RKO (cell line): Measurements from ENCODE around the gene RNF103.

Experiments used
- DNase-seq: peaks from one replicate; pipeline ENCODE4 v3.0.0-alpha.2; 2016; ENCODE audit warnings: low spot score

The RNF103 gene

GRCh38 chr2:86566158-86566820 lies 57.4 kb downstream of the RNF103 start:
- no peak for DNase-seq

DNA sequence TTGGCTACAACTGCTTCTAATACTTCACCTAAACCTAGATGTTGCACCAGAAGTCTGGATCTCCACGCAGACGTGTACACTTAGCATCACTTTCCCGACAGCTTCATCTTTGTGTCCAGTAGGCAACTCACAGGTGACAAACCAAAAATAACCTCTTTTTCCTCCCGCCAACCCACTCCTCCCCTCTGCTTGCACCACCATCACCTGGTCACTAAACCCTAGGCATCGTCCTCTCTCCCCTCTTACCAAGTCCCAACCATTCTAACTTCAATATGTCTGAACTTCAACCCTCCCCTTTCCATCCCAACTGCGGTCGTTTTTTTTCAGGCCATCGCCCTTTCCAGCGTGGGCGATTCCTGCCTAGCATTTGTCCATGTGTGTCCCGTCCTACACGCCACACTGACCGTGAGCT lies 60.0 kb downstream of the RNF103 start:
- no peak for DNase-seq

DNA sequence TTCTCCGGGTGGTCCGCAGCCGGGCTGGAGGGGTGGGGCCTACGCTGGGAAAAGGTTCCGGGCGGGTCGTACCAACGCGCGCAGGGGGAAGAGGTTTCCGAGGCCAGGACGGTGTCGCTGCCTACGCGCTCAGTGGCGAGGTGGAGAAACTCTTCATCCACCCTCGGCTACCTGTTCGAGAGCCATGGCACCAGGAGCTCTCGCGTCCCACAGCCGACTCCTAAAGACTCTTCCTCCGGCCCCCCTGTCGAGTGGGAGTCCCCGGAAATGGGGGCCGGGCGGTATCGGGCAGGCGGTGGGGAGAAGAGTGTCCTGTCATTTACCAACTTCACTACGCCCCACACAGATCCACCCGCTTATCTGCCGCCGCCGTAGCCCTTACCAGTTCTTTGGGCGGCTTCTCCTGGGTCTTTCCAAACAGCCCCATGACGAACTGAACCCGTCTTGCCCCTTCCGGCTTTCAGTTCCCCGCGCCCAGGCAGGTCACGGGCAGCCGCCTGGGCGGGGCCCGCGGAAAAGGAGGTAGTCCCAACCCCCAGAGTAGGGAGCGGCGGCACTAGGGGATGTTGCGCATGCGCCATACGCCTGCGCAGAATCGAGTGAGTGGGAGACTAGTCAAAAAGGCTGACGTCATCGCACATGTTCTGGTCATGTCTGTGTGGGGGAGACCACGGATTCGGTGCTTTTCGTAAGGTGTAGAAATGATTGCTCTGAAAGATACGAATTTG lies 60.6 kb downstream of the RNF103 start, which contains the start of gene CHMP3:
Gene CHMP3, minus strand, starts transcription at position 522 of the 728 bp plus-strand sequence. Its CDS starts 95 bp downstream, at position 427.
- DNase-seq, result peak; percentile 97

- DNase-seq, result no peak
Observed at GRCh38 chr2:86562485-86562921, 61.2 kb downstream of the RNF103 start.

- no peak for DNase-seq
Observed at GRCh38 chr2:86557836-86558235, 65.8 kb downstream of the RNF103 start.

DNA sequence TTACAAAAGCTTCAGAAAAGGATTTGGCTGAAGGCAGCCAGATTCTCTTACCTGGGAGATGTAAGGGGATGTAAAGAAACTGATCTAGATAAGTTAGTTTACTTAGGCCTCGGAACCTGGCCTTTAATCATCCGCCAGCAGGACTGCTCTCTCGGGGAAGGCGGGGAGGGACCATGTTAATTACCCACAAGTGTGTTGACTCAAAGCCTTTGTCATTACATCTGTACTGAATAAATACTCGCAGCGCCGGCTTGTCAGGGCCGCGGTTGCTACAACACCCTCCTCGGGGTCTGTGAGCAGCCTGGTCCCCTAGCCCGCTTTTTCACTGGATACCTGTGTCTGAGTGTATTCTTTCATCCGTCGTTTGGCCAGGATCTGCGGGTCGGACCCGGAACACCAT lies 67.2 kb downstream of the RNF103 start:
- no peak for DNase-seq
